Activated T-cell treated with anti-CD3 and anti-CD28 coated beads, Interleukin-2, amount 50 U/mL, for 24 hours (primary cell): ENCODE data around the gene F8.
A peak's percentile ranks its signal among the peaks of the same experiment; 100 is the strongest.
"Not testable (repeated sequence)": the region's sequence is repeated elsewhere in the genome, so short reads cannot be mapped to it uniquely, and the experiment has no call there.

ENCODE experiments used
- DNase-seq: peaks from one replicate; pipeline ENCODE4 v3.0.0-alpha.2; 2020
- H3K27ac Mint-ChIP-seq: 2 replicates; pipeline ENCODE4 v1.8.0; 2020; ENCODE audit warnings: mild to moderate bottlenecking, mixed read lengths
- H3K27me3 Mint-ChIP-seq: 2 replicates; pipeline ENCODE4 v1.8.0; 2020; ENCODE audit warnings: mixed read lengths
- H3K36me3 Mint-ChIP-seq: 2 replicates; pipeline ENCODE4 v1.8.0; 2020; ENCODE audit warnings: low read depth, mixed read lengths
- H3K4me1 Mint-ChIP-seq: 2 replicates; pipeline ENCODE4 v1.8.0; 2020; ENCODE audit warnings: low read depth, mixed read lengths
- H3K4me3 Mint-ChIP-seq: 2 replicates; pipeline ENCODE4 v1.8.0; 2020; ENCODE audit warnings: mild to moderate bottlenecking, moderate library complexity, mixed read lengths
- H3K9me3 Mint-ChIP-seq: 2 replicates; pipeline ENCODE4 v1.8.0; 2020; ENCODE audit warnings: mixed read lengths

The F8 gene

GRCh38 chrX:154980330-154981115 lies 42.0 kb downstream of the F8 start:
- DNase-seq: peak; percentile 81
- peak overlapping the region; percentile 82 for H3K27ac Mint-ChIP-seq
- peaks cover 27% of the 10 kb centered on the region for H3K27me3 Mint-ChIP-seq
- H3K9me3 Mint-ChIP-seq: no peaks in the 10 kb centered on the region
- H3K36me3 Mint-ChIP-seq: no peaks in the 10 kb centered on the region
- peak overlapping the region; percentile 77 for H3K4me3 Mint-ChIP-seq
- peaks cover 10% of the 10 kb centered on the region for H3K4me1 Mint-ChIP-seq

- no peak for DNase-seq
- peaks cover 29% of the 10 kb centered on the region for H3K27me3 Mint-ChIP-seq
- H3K9me3 Mint-ChIP-seq: no peaks in the 10 kb centered on the region
- H3K4me1 Mint-ChIP-seq: peaks cover 10% of the 10 kb centered on the region
- no peak overlapping the region for H3K4me3 Mint-ChIP-seq
- H3K36me3 Mint-ChIP-seq: no peaks in the 10 kb centered on the region
- no peak overlapping the region for H3K27ac Mint-ChIP-seq
Observed at GRCh38 chrX:154979629-154980028, 42.9 kb downstream of the F8 start.

DNA sequence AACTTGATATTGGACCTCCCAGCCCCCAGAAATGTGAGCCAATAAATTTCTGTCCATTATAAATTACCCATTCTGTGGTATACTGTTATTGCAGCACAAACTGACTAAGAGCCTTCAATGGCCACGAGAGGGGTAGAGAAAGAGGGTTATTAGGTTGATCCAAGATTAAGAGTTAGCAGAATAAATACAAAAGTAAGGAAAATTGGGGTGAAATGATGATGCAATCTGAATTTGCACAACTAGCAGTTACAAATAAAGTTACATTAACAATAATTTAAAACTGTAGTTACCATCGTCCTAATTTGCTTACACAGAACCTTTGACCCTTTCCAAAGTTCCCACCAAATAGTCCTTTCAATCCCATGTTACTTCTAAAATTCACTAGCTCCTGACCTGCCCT lies 54.2 kb downstream of the F8 start:
- no peak for DNase-seq
- H3K36me3 Mint-ChIP-seq: no peaks in the 10 kb centered on the region
- no peak overlapping the region for H3K4me3 Mint-ChIP-seq
- H3K27ac Mint-ChIP-seq: no peak overlapping the region
- H3K27me3 Mint-ChIP-seq: peaks cover 2% of the 10 kb centered on the region
- no peaks in the 10 kb centered on the region for H3K9me3 Mint-ChIP-seq
- no peaks in the 10 kb centered on the region for H3K4me1 Mint-ChIP-seq

DNA sequence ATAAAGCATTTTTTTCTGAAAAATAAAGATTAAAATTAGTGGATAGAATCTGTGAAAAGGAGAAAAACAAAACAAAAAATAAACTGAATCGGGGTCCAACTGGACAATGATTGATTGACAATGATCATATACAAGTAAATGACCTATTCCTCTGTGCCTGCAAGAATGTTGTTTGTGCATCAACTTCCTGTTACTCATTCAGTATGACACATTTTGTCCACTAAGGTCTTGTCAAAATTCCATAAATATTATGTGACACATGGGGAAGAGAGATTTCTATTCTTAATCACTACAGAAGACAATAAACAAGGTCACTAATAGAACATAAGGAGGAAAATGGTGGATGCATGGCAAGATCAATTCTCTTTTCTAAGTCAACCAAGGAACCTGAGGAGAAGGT lies 54.9 kb downstream of the F8 start:
- no peaks in the 10 kb centered on the region for H3K4me1 Mint-ChIP-seq

GRCh38 chrX:154961947-154962346 lies 60.6 kb downstream of the F8 start:
- H3K4me1 Mint-ChIP-seq: no peaks in the 10 kb centered on the region
- H3K4me3 Mint-ChIP-seq: no peak overlapping the region
- H3K27ac Mint-ChIP-seq: no peak overlapping the region
- no peaks in the 10 kb centered on the region for H3K9me3 Mint-ChIP-seq
- H3K27me3 Mint-ChIP-seq: peaks cover 9% of the 10 kb centered on the region
- no peak for DNase-seq
- no peaks in the 10 kb centered on the region for H3K36me3 Mint-ChIP-seq

More for the DNA sequence above, 54.9 kb downstream of the F8 start:
- H3K4me3 Mint-ChIP-seq: no peak overlapping the region
- no peak overlapping the region for H3K27ac Mint-ChIP-seq
- H3K36me3 Mint-ChIP-seq: no peaks in the 10 kb centered on the region
- no peaks in the 10 kb centered on the region for H3K27me3 Mint-ChIP-seq
- DNase-seq: no peak
- H3K9me3 Mint-ChIP-seq: no peaks in the 10 kb centered on the region

GRCh38 chrX:154955799-154956198 lies 66.7 kb downstream of the F8 start:
- H3K9me3 Mint-ChIP-seq, H3K4me1 Mint-ChIP-seq, H3K4me3 Mint-ChIP-seq, H3K27ac Mint-ChIP-seq, DNase-seq, H3K36me3 Mint-ChIP-seq: not testable (repeated sequence)
- H3K27me3 Mint-ChIP-seq: peaks cover 26% of the 10 kb centered on the region

DNA sequence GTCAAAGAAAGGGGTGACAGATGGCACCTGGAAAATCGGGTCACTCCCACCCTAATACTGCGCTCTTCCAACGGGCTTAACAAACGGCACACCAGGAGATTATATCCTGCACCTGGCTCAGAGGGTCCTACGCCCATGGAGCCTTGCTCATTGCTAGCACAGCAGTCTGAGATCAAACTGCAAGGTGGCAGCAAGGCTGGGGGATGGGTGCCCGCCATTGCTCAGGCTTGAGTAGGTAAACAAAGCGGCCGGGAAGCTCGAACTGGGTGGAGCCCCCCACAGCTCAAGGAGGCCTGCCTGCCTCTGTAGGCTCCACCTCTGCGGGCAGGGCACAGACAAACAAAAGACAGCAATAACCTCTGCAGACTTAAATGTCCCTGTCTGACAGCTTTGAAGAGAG lies 83.3 kb downstream of the F8 start:
- peaks cover 33% of the 10 kb centered on the region for H3K27me3 Mint-ChIP-seq
- not testable (repeated sequence) for H3K36me3 Mint-ChIP-seq, H3K4me3 Mint-ChIP-seq, H3K4me1 Mint-ChIP-seq, DNase-seq, H3K9me3 Mint-ChIP-seq, H3K27ac Mint-ChIP-seq

DNA sequence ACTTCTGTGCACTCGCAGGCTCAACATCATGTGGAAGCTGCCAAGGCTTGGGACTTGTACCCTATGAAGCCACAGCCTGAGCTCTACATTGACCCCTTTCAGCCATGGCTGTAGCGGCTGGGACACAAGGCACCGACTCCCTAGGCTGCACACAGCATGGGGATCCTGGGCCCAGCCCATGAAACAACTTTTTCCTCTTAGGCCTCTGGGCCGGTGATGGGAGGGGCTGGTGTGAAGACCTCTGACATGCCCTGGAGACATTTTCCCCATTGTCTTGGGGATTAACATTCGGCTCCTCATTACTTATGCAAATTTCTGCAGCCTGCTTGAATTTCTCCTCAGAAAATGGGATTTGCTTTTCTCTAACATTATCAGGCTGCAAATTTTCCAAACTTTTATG lies 97.8 kb downstream of the F8 start:
- H3K27ac Mint-ChIP-seq, H3K9me3 Mint-ChIP-seq, DNase-seq, H3K4me1 Mint-ChIP-seq, H3K36me3 Mint-ChIP-seq, H3K4me3 Mint-ChIP-seq: not testable (repeated sequence)
- H3K27me3 Mint-ChIP-seq: peaks cover 57% of the 10 kb centered on the region

DNA sequence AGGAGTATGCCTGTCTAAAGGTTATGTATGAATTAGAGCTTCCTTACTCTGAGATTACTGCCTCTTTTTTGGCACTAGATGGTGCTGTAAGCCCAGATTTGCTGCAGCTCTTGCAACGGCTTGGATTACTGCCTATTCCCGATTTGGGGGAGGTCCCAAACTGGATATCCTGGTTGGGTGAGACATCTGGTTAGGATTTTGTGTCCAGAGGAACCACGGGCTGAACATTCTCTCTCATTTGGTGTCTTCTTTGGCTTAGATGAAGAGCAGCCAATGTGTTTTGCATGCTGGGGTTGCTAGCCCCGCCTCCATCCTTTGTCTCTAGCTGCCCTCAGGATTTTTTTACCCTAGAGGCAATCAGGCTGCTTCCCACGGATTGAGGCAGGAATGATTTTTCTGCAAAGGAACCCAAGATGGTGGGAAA lies 104.5 kb downstream of the F8 start:
- Mint-ChIP-seq H3K4me3 (peak overlapping the region; percentile 56), H3K9me3 (no peaks in the 10 kb centered on the region), H3K27me3 (peaks cover 20% of the 10 kb centered on the region), H3K27ac (no peak overlapping the region), H3K36me3 (no peaks in the 10 kb centered on the region), H3K4me1 (peaks cover 3% of the 10 kb centered on the region)
- DNase-seq: peak; percentile 51

DNA sequence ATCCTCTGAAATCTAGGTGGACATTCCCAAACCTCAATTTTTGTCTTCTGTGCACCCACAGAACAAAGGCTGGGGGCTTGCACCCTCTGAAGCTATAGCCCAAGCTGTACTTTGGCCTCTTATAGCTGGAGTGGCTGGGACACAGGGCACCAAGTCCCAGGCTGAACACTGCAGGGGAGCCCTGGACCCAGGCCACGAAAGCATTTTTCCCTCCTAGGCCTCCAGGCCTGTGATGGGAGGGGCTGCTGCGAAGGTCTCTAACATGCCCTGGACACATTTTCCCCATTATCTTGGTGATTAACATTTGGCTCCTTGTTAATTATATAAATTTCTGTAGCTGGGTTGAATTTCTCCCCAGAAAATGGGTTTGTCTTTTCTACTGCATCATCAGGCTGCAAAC lies 108.5 kb downstream of the F8 start:
- no peak overlapping the region for H3K4me3 Mint-ChIP-seq
- peaks cover 26% of the 10 kb centered on the region for H3K27me3 Mint-ChIP-seq
- peaks cover 3% of the 10 kb centered on the region for H3K4me1 Mint-ChIP-seq
- no peak for DNase-seq
- H3K9me3 Mint-ChIP-seq: peaks cover 5% of the 10 kb centered on the region
- no peak overlapping the region for H3K27ac Mint-ChIP-seq
- no peaks in the 10 kb centered on the region for H3K36me3 Mint-ChIP-seq

- peaks cover 24% of the 10 kb centered on the region for H3K27me3 Mint-ChIP-seq
- not testable (repeated sequence) for H3K36me3 Mint-ChIP-seq, H3K27ac Mint-ChIP-seq, H3K4me3 Mint-ChIP-seq, H3K9me3 Mint-ChIP-seq, H3K4me1 Mint-ChIP-seq, DNase-seq
Observed at GRCh38 chrX:154910528-154910927, 112.0 kb downstream of the F8 start.

- H3K27ac Mint-ChIP-seq, H3K9me3 Mint-ChIP-seq, DNase-seq, H3K36me3 Mint-ChIP-seq, H3K4me1 Mint-ChIP-seq, H3K4me3 Mint-ChIP-seq: not testable (repeated sequence)
- H3K27me3 Mint-ChIP-seq: peaks cover 24% of the 10 kb centered on the region
Observed at GRCh38 chrX:154910048-154910447, 112.5 kb downstream of the F8 start.

DNA sequence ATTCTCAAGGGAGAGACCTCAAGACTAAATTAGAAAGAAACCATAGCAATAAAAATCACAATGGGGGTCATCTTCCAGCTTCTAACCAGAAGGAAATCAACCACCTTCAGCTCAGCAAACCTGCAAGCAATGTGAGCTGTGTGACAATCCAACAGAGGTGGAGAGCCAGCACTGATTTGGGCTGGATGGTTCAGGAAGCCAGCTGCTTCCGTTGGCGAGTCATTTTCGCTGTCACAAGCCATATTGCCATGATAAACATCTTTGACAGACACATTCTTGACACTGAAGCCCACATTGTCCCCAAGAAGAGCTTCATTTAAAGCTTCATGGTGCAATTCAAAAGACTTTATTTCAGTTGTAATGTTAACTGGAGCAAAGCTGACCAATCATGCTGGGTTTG lies 113.7 kb downstream of the F8 start:
- DNase-seq: no peak
- peaks cover 5% of the 10 kb centered on the region for H3K9me3 Mint-ChIP-seq
- H3K36me3 Mint-ChIP-seq: no peaks in the 10 kb centered on the region
- peaks cover 29% of the 10 kb centered on the region for H3K27me3 Mint-ChIP-seq
- no peaks in the 10 kb centered on the region for H3K4me1 Mint-ChIP-seq
- no peak overlapping the region for H3K4me3 Mint-ChIP-seq
- no peak overlapping the region for H3K27ac Mint-ChIP-seq

DNA sequence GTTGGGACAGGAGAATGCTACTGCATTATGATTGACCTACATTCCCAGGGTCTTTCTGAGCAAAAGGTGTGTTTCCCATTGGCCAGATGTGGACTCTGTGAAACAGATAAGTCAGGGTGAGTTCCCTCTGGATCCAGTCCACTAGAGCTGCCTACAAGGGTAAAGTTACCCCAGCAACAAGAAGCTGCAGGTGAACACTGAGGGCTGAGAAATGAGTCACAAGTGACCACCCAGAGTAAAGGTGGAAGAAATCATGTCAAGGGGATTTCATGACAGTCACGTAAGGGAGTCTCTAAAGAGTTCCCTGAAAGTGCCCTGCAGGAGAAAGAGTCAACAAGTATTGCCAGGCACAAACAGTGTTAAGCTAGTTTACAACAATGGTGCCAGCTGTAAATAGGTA lies 120.1 kb downstream of the F8 start:
- Mint-ChIP-seq H3K4me1 (no peaks in the 10 kb centered on the region), H3K27ac (no peak overlapping the region), H3K4me3 (no peak overlapping the region), H3K27me3 (peaks cover 41% of the 10 kb centered on the region), H3K9me3 (no peaks in the 10 kb centered on the region), H3K36me3 (no peaks in the 10 kb centered on the region)
- no peak for DNase-seq

- Mint-ChIP-seq H3K36me3 (no peaks in the 10 kb centered on the region), H3K9me3 (no peaks in the 10 kb centered on the region), H3K4me1 (no peaks in the 10 kb centered on the region), H3K4me3 (no peak overlapping the region), H3K27me3 (peaks cover 44% of the 10 kb centered on the region), H3K27ac (no peak overlapping the region)
- DNase-seq: no peak
Observed at GRCh38 chrX:154900323-154900722, 122.2 kb downstream of the F8 start.

DNA sequence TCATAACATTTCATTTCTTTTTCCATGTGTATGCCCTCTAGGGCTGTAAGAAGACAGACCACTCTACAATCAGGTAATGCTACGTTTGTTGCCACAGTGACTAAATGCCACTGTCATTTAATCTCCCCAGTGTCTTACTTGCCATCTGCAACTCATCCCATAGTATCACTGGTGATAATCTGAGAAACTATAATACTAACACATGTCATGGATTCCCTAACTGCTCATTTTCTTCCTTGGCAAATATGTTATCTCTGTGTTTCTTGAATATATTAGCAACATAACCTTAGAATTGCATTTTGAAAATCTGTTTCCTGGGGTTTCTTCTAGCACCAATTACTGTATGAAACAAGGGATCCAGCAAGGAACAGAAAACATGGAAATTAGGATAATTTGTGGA lies 130.2 kb downstream of the F8 start:
- H3K27me3 Mint-ChIP-seq: peaks cover 13% of the 10 kb centered on the region
- H3K4me3 Mint-ChIP-seq: no peak overlapping the region
- H3K9me3 Mint-ChIP-seq: no peaks in the 10 kb centered on the region
- H3K36me3 Mint-ChIP-seq: no peaks in the 10 kb centered on the region
- no peak for DNase-seq
- H3K4me1 Mint-ChIP-seq: peaks cover 11% of the 10 kb centered on the region
- H3K27ac Mint-ChIP-seq: no peak overlapping the region
